Calu3 (cell line): Measurements from ENCODE around the gene CCDC136. TPM values are rescaled to one million over a fixed set of nuclear protein-coding genes. Genes with fewer than 3 reads are reported as not detected.

Experiments
- BruUV-seq: library from RNA; stranded (reverse); fragments of 400-500 nt; replicated peaks from 2 replicates; lab custom pipeline; 2021; lab: Mats Ljungman, UMichigan
- CTCF ChIA-PET: fragments of 300-600 bp; sonication (Branson Sonifier 250); formaldehyde crosslinking; loops from one replicate; lab custom pipeline; 2022; ENCODE audit warnings: antibody characterized with exemption; lab: Charles Lee
- DNase-seq: peaks from one replicate; pipeline ENCODE4 v3.0.0; 2022
- H3K27ac Mint-ChIP-seq: one replicate; pipeline ENCODE4 v1.8.0; 2022; ENCODE audit warnings: mixed read lengths; ENCODE audit not compliant: unreplicated experiment
- H3K27me3 Mint-ChIP-seq: one replicate; pipeline ENCODE4 v1.8.0; 2022; ENCODE audit warnings: mixed read lengths; ENCODE audit not compliant: unreplicated experiment
- H3K36me3 Mint-ChIP-seq: one replicate; pipeline ENCODE4 v1.8.0; 2022; ENCODE audit warnings: mild to moderate bottlenecking, moderate library complexity, mixed read lengths; ENCODE audit not compliant: insufficient read depth, unreplicated experiment
- H3K4me1 Mint-ChIP-seq: one replicate; pipeline ENCODE4 v1.8.0; 2022; ENCODE audit warnings: mild to moderate bottlenecking, low read depth, mixed read lengths; ENCODE audit not compliant: unreplicated experiment
- H3K4me3 Mint-ChIP-seq: one replicate; pipeline ENCODE4 v1.8.0; 2022; ENCODE audit warnings: mild to moderate bottlenecking, low read depth, moderate library complexity, mixed read lengths; ENCODE audit not compliant: unreplicated experiment
- H3K9me3 Mint-ChIP-seq: one replicate; pipeline ENCODE4 v1.8.0; 2022; ENCODE audit warnings: low read depth, mixed read lengths; ENCODE audit not compliant: unreplicated experiment
- CTCF ChIP-seq: fragments of 200-600 bp; IDR thresholded peaks from one replicate; pipeline ENCODE4 v1.8.0; 2022; ENCODE audit warnings: antibody characterized with exemption; ENCODE audit not compliant: unreplicated experiment
- intact Hi-C: fragments of 100-400 bp; cut with micrococcal nuclease; formaldehyde crosslinking; loops from one replicate; pipeline ENCODE4 v1.10.0; 2022; ENCODE audit not compliant: unreplicated experiment
- total RNA-seq: library from RNA; stranded (reverse); gene quantifications from 2 replicates; pipeline ENCODE4 v1.2.3, GENCODE V29; 2022

The CCDC136 gene
- total RNA-seq, 1 experiment from 2014 or later, result 5.9 TPM

DNA sequence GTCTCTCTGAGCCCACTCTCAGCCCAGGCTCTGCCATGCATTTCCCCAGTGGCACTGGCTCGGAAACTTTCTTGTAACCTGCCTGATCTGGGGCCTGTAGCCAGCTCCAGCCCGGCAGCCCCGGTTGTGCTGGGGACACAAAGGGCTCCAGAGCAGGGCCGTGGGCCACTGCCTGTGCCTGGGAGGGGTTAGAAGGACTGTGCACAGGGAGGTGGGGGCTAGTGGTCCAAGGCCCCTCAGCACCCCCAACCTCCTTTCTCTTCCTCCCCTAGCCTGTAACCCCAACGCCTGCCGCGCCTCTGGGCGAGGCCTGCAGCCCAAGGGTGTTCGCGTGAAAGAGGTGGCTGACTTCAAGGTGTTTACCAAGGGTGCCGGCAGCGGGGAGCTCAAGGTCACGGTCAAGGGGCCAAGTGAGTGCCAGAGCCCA is 48.0 kb downstream of the CCDC136 start:
- CTCF ChIA-PET, result no interaction called here
- no peak overlapping the region for H3K4me3 Mint-ChIP-seq
- intact Hi-C loops, result no loop called here
- no peaks in the 10 kb centered on the region for H3K4me1 Mint-ChIP-seq
- H3K36me3 Mint-ChIP-seq, result no peaks in the 10 kb centered on the region
- H3K27ac Mint-ChIP-seq, result no peak overlapping the region
- peaks cover 7% of the 10 kb centered on the region for H3K27me3 Mint-ChIP-seq
- BruUV-seq, result no TSS peak
- no peak for DNase-seq
- H3K9me3 Mint-ChIP-seq, result no peaks in the 10 kb centered on the region
- no peak for TF ChIP-seq CTCF

- TF ChIP-seq CTCF, result no peak
- H3K4me3 Mint-ChIP-seq, result no peak overlapping the region
- H3K4me1 Mint-ChIP-seq, result no peaks in the 10 kb centered on the region
- intact Hi-C loops, result no loop called here
- H3K27ac Mint-ChIP-seq, result no peak overlapping the region
- H3K36me3 Mint-ChIP-seq, result no peaks in the 10 kb centered on the region
- BruUV-seq, result no TSS peak
- DNase-seq, result no peak
- H3K9me3 Mint-ChIP-seq, result no peaks in the 10 kb centered on the region
- H3K27me3 Mint-ChIP-seq, result no peaks in the 10 kb centered on the region
- CTCF ChIA-PET, result no interaction called here
Observed at GRCh38 chr7:128840326-128841170, 48.8 kb downstream of the CCDC136 start.

DNA sequence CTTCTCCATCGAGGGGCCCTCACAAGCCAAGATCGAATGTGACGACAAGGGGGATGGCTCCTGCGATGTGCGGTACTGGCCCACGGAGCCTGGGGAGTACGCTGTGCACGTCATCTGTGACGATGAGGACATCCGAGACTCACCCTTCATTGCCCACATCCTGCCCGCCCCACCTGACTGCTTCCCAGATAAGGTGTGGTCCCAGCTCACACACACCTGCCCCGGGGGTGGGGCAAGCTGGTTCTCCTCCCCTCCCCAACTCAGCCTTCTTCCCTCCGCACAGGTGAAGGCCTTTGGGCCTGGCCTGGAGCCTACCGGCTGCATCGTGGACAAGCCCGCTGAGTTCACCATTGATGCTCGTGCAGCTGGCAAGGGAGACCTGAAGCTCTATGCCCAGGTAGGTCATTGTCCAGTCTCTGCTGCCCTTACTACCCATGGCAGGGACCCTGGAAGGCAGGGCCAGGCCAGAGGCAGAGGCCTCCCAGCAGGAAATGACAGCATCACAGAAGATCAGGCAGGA is 49.5 kb downstream of the CCDC136 start:
- intact Hi-C loops, result no loop called here
- H3K4me1 Mint-ChIP-seq, result no peaks in the 10 kb centered on the region
- CTCF ChIA-PET, result no interaction called here
- H3K36me3 Mint-ChIP-seq, result no peaks in the 10 kb centered on the region
- no peak overlapping the region for H3K4me3 Mint-ChIP-seq
- TF ChIP-seq CTCF, result no peak
- no peaks in the 10 kb centered on the region for H3K27me3 Mint-ChIP-seq
- no TSS peak for BruUV-seq
- DNase-seq, result no peak
- H3K27ac Mint-ChIP-seq, result no peak overlapping the region
- H3K9me3 Mint-ChIP-seq, result no peaks in the 10 kb centered on the region

GRCh38 chr7:128841921-128842673 is 50.3 kb downstream of the CCDC136 start:
- peak; percentile 80 for TF ChIP-seq CTCF
- Mint-ChIP-seq H3K9me3 (no peaks in the 10 kb centered on the region), H3K27me3 (no peaks in the 10 kb centered on the region), H3K27ac (no peak overlapping the region), H3K4me1 (no peaks in the 10 kb centered on the region), H3K36me3 (no peaks in the 10 kb centered on the region), H3K4me3 (no peak overlapping the region)
- no TSS peak for BruUV-seq
- intact Hi-C loops, result no loop called here
- CTCF ChIA-PET, result no interaction called here
- DNase-seq, result no peak
